A549 (cell line): ENCODE data around the gene TMEM119. TPM values are rescaled to one million over a fixed set of nuclear protein-coding genes. Genes with fewer than 3 reads are reported as not detected.

Experiments used
- ATAC-seq, 2 experiments: fragments of 200-7000 bp in 1 of 2; fragments of >200 bp in 1 of 2; cut with Nextera tagmentation in 1 of 2; cut with Tn5 transposase in 1 of 2; 3 replicates each; pipeline versions ENCODE4 v1.8.0 to v1.9.1; 2018 to 2020; ENCODE audit warnings: mild to moderate bottlenecking in 1 of 2, moderate library complexity in 1 of 2
- CTCF ChIA-PET: fragments of 300-600 bp; sonication (Branson Sonifier 250); formaldehyde crosslinking; extraction: SDS; loops from one replicate; lab custom pipeline; 2021; ENCODE audit warnings: antibody characterized with exemption, inconsistent platforms; lab: Yijun Ruan, JAX
- POLR2A ChIA-PET: fragments of 350-600 bp; formaldehyde crosslinking; extraction: SDS; loops from one replicate; lab custom pipeline; 2021; ENCODE audit warnings: antibody characterized with exemption, inconsistent platforms; lab: Yijun Ruan, JAX
- DNase-seq, 2 experiments: peaks; one replicate each; pipeline versions ENCODE4 v3.0.0 to v3.0.0-alpha.2; 2011 to 2016; ENCODE audit warnings: low read depth in 1 of 2, low spot score in 1 of 2
- FAIRE-seq: peaks from 2 replicates; lab custom pipeline; 2011; peaks lifted over from hg19 to GRCh38; lab: Jason Lieb, UNC
- H3K27ac ChIP-seq, 2 experiments: fragments of >200 bp; sonication (Bioruptor Twin); formaldehyde crosslinking; 3 replicates each; pipeline ENCODE4 v1.5.1; 2016 to 2017
- H3K4me1 ChIP-seq: fragments of >200 bp; sonication (Bioruptor Twin); formaldehyde crosslinking; 3 replicates; pipeline ENCODE4 v1.6.1; 2016
- H3K4me2 ChIP-seq: fragments of >200 bp; sonication (Bioruptor Twin); formaldehyde crosslinking; 3 replicates; pipeline ENCODE4 v1.6.1; 2016
- H3K4me3 ChIP-seq: fragments of >200 bp; sonication (Bioruptor Twin); formaldehyde crosslinking; 3 replicates; pipeline ENCODE4 v1.5.1; 2016
- H3K9me3 ChIP-seq: fragments of >200 bp; sonication (Bioruptor Twin); formaldehyde crosslinking; 3 replicates; pipeline ENCODE4 v1.6.1; 2016
- CTCF ChIP-seq: fragments of >200 bp; sonication (Bioruptor Twin); formaldehyde crosslinking; IDR thresholded peaks from 3 replicates; pipeline ENCODE4 v1.5.1; 2016
- ESRRA ChIP-seq: fragments of 150-350 bp; IDR thresholded peaks from 2 replicates; pipeline ENCODE4 v1.6.1; 2014; ENCODE audit warnings: mild to moderate bottlenecking, low read length, borderline replicate concordance
- GATA3 ChIP-seq: IDR thresholded peaks from 2 replicates; pipeline ENCODE4 v1.6.1; 2012; ENCODE audit warnings: borderline replicate concordance
- HES2 ChIP-seq: fragments of >200 bp; sonication (Bioruptor Twin); formaldehyde crosslinking; IDR thresholded peaks from 2 replicates; pipeline ENCODE4 v1.6.1; 2016
- HMGXB4 ChIP-seq: fragments of 250-450 bp; sonication (Bioruptor Pico); IDR thresholded peaks from 2 replicates; pipeline ENCODE4 v1.5.0; 2021; ENCODE audit warnings: mild to moderate bottlenecking, moderate library complexity, borderline replicate concordance
- JUN ChIP-seq, 2 experiments: fragments of >200 bp; sonication (Bioruptor Twin); formaldehyde crosslinking; IDR thresholded peaks; 2 replicates in 1 of 2; 3 replicates in 1 of 2; pipeline ENCODE4 v1.6.1; 2016 to 2017
- KDM1A ChIP-seq: fragments of 200-600 bp; sonication (generic); IDR thresholded peaks from 2 replicates; pipeline ENCODE4 v1.6.1; 2016; ENCODE audit warnings: low read depth, mild to moderate bottlenecking
- MAZ ChIP-seq: fragments of 150-350 bp; IDR thresholded peaks from 2 replicates; pipeline ENCODE4 v1.6.1; 2014; ENCODE audit warnings: antibody characterized with exemption, low read depth, low read length, borderline replicate concordance
- MYC ChIP-seq: IDR thresholded peaks from 2 replicates; pipeline ENCODE4 v1.6.1; 2012; ENCODE audit warnings: mild to moderate bottlenecking, inconsistent platforms, low read length, improper control_type of control experiment, borderline replicate concordance
- NPAS2 ChIP-seq: fragments of 250-450 bp; sonication (Bioruptor Pico); IDR thresholded peaks from 2 replicates; pipeline ENCODE4 v1.8.0; 2022; ENCODE audit warnings: mild to moderate bottlenecking, moderate library complexity, borderline replicate concordance
- NR3C1 ChIP-seq: fragments of >200 bp; sonication (Bioruptor Twin); formaldehyde crosslinking; IDR thresholded peaks from 3 replicates; pipeline ENCODE4 v1.6.1; 2017
- POLR2AphosphoS2 ChIP-seq: conservative IDR thresholded peaks from 2 replicates; pipeline ENCODE4 v1.6.1; 2012; ENCODE audit warnings: low read length, improper control_type of control experiment, inconsistent platforms
- RCOR1 ChIP-seq: fragments of 150-350 bp; IDR thresholded peaks from 2 replicates; pipeline ENCODE4 v1.6.1; 2014; ENCODE audit warnings: antibody characterized with exemption, low read length, low read depth
- RFX5 ChIP-seq: fragments of 450-650 bp; IDR thresholded peaks from 2 replicates; pipeline ENCODE4 v1.7.1; 2014; ENCODE audit warnings: antibody characterized with exemption, mild to moderate bottlenecking, moderate library complexity
- TFCP2L1 ChIP-seq: fragments of 250-450 bp; sonication (Bioruptor Pico); IDR thresholded peaks from 2 replicates; pipeline ENCODE4 v1.5.0; 2021; ENCODE audit warnings: mild to moderate bottlenecking
- WGBS: methylation state at CpG from one replicate; pipeline ENCODE4 v1.1.6; 2017; ENCODE audit errors: missing lambda C conversion rate; 5-methylcytosine and 5-hydroxymethylcytosine counted together
- polyA plus RNA-seq, 4 experiments: library from polyadenylated mRNA; depleted of rRNA in 3 of 4; stranded (reverse); fragments of >200 nt; fragmentation: RNase III in 1 of 4; extraction: RNeasy Plus Mini Kit Qiagen cat#74134 plus additional on column Dnase treatment in 1 of 4; gene quantifications; 2 replicates in 3 of 4; 3 replicates in 1 of 4; pipeline ENCODE4 v1.2.3, GENCODE V29; 2011 to 2017
- TF ChIP-seq, protein P1 (sequence below): fragments of 200-600 bp; sonication (generic); IDR thresholded peaks from 2 replicates; pipeline ENCODE4 v1.6.1; 2016; ENCODE audit warnings: antibody characterized with exemption, mild to moderate bottlenecking, moderate library complexity

TMEM119 gene
- polyA plus RNA-seq, 2 of the 4 experiments (the other 2 are of a cell fraction), result not detected

DNA sequence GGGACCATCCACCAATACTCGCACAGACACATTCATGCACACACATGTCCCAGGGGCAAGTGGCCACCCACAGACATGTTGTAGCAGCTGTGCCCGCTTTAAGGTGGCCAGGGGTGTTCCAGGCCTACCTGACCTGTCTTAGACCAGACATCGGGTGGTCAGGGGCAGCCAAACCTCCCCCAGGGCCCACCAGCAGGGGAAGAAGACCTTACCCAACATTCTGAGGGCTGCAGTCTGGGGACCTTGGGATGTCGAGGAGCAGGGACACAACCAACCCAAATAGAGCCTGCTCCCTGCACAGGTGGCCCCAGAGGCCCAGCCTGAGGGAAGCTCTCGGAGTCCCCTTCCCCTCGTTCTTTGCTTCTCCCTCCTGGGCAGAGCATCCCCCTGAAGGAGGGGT is 1.7 kb upstream of the TMEM119 start:
- Histone ChIP-seq H3K4me2 (no peak overlapping the region), H3K27ac (no peak overlapping the region), H3K4me3 (no peak overlapping the region), H3K9me3 (no peaks in the 10 kb centered on the region), H3K4me1 (no peaks in the 10 kb centered on the region)
- CTCF ChIA-PET, result interaction anchor here (17.9 kb wide), 1 partner anchor 19 kb away, joined by 166 read pairs; no protein-coding TSS in a partner anchor
- TF ChIP-seq JUN (IDR thresholded peaks at IDR 0.05), result no peak
- TF ChIP-seq MAZ, result no peak
- no peak for TF ChIP-seq POLR2AphosphoS2
- no peak for TF ChIP-seq ESRRA
- TF ChIP-seq GATA3, result no peak
- TF ChIP-seq MYC, result no peak
- no peak for TF ChIP-seq HES2
- TF ChIP-seq HMGXB4 (CRISPR knock-in tag), result no peak
- TF ChIP-seq NR3C1, result no peak
- no peak for TF ChIP-seq KDM1A
- no peak for TF ChIP-seq RFX5
- no peak for DNase-seq
- POLR2A ChIA-PET, result no interaction called here
- no peak; a peak in 1 of 6 replicates for ATAC-seq
- WGBS, result 65% methylated on average over 6 of the region's 6 CpGs
- no peak for FAIRE-seq

- TF ChIP-seq NPAS2 (CRISPR knock-in tag) (no peak), MAZ (no peak), RCOR1 (no peak), NR3C1 (no peak), RFX5 (no peak), CTCF (no peak), TFCP2L1 (CRISPR knock-in tag) (no peak)
- TF ChIP-seq, protein P1, sequence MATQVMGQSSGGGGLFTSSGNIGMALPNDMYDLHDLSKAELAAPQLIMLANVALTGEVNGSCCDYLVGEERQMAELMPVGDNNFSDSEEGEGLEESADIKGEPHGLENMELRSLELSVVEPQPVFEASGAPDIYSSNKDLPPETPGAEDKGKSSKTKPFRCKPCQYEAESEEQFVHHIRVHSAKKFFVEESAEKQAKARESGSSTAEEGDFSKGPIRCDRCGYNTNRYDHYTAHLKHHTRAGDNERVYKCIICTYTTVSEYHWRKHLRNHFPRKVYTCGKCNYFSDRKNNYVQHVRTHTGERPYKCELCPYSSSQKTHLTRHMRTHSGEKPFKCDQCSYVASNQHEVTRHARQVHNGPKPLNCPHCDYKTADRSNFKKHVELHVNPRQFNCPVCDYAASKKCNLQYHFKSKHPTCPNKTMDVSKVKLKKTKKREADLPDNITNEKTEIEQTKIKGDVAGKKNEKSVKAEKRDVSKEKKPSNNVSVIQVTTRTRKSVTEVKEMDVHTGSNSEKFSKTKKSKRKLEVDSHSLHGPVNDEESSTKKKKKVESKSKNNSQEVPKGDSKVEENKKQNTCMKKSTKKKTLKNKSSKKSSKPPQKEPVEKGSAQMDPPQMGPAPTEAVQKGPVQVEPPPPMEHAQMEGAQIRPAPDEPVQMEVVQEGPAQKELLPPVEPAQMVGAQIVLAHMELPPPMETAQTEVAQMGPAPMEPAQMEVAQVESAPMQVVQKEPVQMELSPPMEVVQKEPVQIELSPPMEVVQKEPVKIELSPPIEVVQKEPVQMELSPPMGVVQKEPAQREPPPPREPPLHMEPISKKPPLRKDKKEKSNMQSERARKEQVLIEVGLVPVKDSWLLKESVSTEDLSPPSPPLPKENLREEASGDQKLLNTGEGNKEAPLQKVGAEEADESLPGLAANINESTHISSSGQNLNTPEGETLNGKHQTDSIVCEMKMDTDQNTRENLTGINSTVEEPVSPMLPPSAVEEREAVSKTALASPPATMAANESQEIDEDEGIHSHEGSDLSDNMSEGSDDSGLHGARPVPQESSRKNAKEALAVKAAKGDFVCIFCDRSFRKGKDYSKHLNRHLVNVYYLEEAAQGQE, result no peak
- no peak; a peak in 1 of 6 replicates for ATAC-seq
- WGBS, result 74% methylated on average over 11 of the region's 11 CpGs
- Histone ChIP-seq H3K4me1 (no peaks in the 10 kb centered on the region), H3K9me3 (no peaks in the 10 kb centered on the region), H3K4me3 (no peak overlapping the region), H3K4me2 (no peak overlapping the region), H3K27ac (no peak overlapping the region)
- POLR2A ChIA-PET, result no interaction called here
- FAIRE-seq, result no peak
- CTCF ChIA-PET, result interaction anchor here (0.7 to 17.9 kb wide), 3 partner anchors 8 to 28 kb away, joined by 3 to 166 read pairs (median 4); no protein-coding TSS in a partner anchor
- no peak for DNase-seq
Measured at GRCh38 chr12:108598553-108599250, 818 bp upstream of the TMEM119 start.
